H1 (cell line): Measurements from ENCODE around the gene ZSCAN1. TPM values are rescaled to one million over a fixed set of nuclear protein-coding genes. Genes with fewer than 3 reads are reported as not detected.
A peak's percentile ranks its signal among the peaks of the same experiment; 100 is the strongest.

Source experiments
- CTCF ChIA-PET: fragments of 300-600 bp; sonication (Branson Sonifier 250); formaldehyde crosslinking; loops from one replicate; lab custom pipeline; 2021; ENCODE audit not compliant: partially characterized antibody; lab: Charles Lee
- POLR2A ChIA-PET: fragments of 300-600 bp; sonication (Branson Sonifier 250); formaldehyde crosslinking; loops from one replicate; lab custom pipeline; 2021; ENCODE audit warnings: inconsistent platforms; ENCODE audit not compliant: partially characterized antibody; lab: Charles Lee
- DNase-seq, 2 experiments: peaks; one replicate each; pipeline versions ENCODE4 v3.0.0 to v3.0.0-alpha.2; 2010 to 2022; ENCODE audit warnings: low spot score in 2 of 2, low read depth in 1 of 2, mixed read lengths in 1 of 2
- FAIRE-seq: peaks from 2 replicates; lab custom pipeline; 2011; peaks lifted over from hg19 to GRCh38; lab: Jason Lieb, UNC
- H2AFZ ChIP-seq: 2 replicates; pipeline ENCODE4 v1.8.1; 2012; ENCODE audit warnings: low read length, inconsistent platforms
- H2AK5ac ChIP-seq: 2 replicates; pipeline ENCODE4 v1.6.1; 2013; ENCODE audit warnings: low read depth, low read length
- H2BK120ac ChIP-seq: replicated peaks from 2 replicates; pipeline ENCODE3; 2013; ENCODE audit warnings: low read depth, low read length, inconsistent platforms
- H2BK12ac ChIP-seq: 2 replicates; pipeline ENCODE4 v1.6.1; 2013; ENCODE audit warnings: low read depth, low read length
- H2BK15ac ChIP-seq: 2 replicates; pipeline ENCODE4 v1.6.1; 2013; ENCODE audit warnings: low read length
- H2BK20ac ChIP-seq: 2 replicates; pipeline ENCODE4 v1.6.1; 2013; ENCODE audit warnings: low read length
- H2BK5ac ChIP-seq: 2 replicates; pipeline ENCODE4 v1.6.1; 2013; ENCODE audit warnings: low read depth, low read length
- H3K14ac ChIP-seq: 2 replicates; pipeline ENCODE4 v1.6.1; 2013; ENCODE audit warnings: inconsistent platforms; ENCODE audit not compliant: insufficient read length
- H3K18ac ChIP-seq: 2 replicates; pipeline ENCODE4 v1.6.1; 2013; ENCODE audit warnings: low read length; ENCODE audit errors: extremely low read depth
- H3K23ac ChIP-seq: 2 replicates; pipeline ENCODE4 v1.6.1; 2013; ENCODE audit warnings: inconsistent platforms; ENCODE audit not compliant: insufficient read length
- H3K23me2 ChIP-seq: 2 replicates; pipeline ENCODE4 v1.6.1; 2013; ENCODE audit warnings: low read depth, low read length
- H3K27ac ChIP-seq: 2 replicates; pipeline ENCODE4 v1.6.1; 2011; ENCODE audit warnings: low read depth, low read length, inconsistent platforms
- H3K27me3 ChIP-seq, 4 experiments: replicated peaks in 1 of 4; 1 replicate in 1 of 4; 2 replicates in 3 of 4; pipeline versions ENCODE4 v1.6.1 to v1.8.1; 2011 to 2013; ENCODE audit warnings: low read length in 3 of 4, mild to moderate bottlenecking in 3 of 4, inconsistent platforms in 2 of 4, mixed read lengths in 2 of 4, moderate library complexity in 1 of 4; ENCODE audit not compliant: control insufficient read depth in 3 of 4, insufficient read depth in 3 of 4; ENCODE audit errors: extremely low read depth in 1 of 4
- H3K36me3 ChIP-seq, 4 experiments: 2 replicates each; pipeline versions ENCODE4 v1.6.1 to v1.8.1; 2011 to 2013; ENCODE audit warnings: mild to moderate bottlenecking in 4 of 4, low read length in 3 of 4, moderate library complexity in 2 of 4, control low read depth in 1 of 4, inconsistent platforms in 1 of 4; ENCODE audit not compliant: insufficient read depth in 4 of 4, control insufficient read depth in 2 of 4
- H3K4ac ChIP-seq: replicated peaks from 2 replicates; pipeline ENCODE3; 2013; ENCODE audit warnings: low read length, low read depth, mixed read lengths, inconsistent platforms; ENCODE audit not compliant: insufficient read length
- H3K4me1 ChIP-seq, 4 experiments: replicated peaks in 1 of 4; 1 replicate in 1 of 4; 2 replicates in 3 of 4; pipeline versions ENCODE4 v1.6.1 to v1.8.1; 2011 to 2013; ENCODE audit warnings: low read length in 3 of 4, inconsistent platforms in 2 of 4, mixed read lengths in 1 of 4; ENCODE audit not compliant: insufficient read depth in 4 of 4, control insufficient read depth in 3 of 4
- H3K4me2 ChIP-seq, 2 experiments: 2 replicates each; pipeline versions ENCODE4 v1.6.1 to v1.8.1; 2011 to 2013; ENCODE audit warnings: low read depth in 2 of 2, low read length in 2 of 2, control low read depth in 1 of 2, inconsistent platforms in 1 of 2, mild to moderate bottlenecking in 1 of 2; ENCODE audit not compliant: insufficient read depth in 1 of 2
- H3K4me3 ChIP-seq, 4 experiments: fragments of 200-600, 300-600 bp in 1 of 4; sonication (generic), shearing (Covaris generic), sonication (Bioruptor Twin) in 1 of 4; 2 replicates each; pipeline versions ENCODE4 v1.5.1 to v1.8.1; 2011 to 2016; ENCODE audit warnings: low read length in 4 of 4, low read depth in 3 of 4, control low read depth in 2 of 4, inconsistent platforms in 2 of 4, mild to moderate bottlenecking in 2 of 4, mixed read lengths in 1 of 4, moderate library complexity in 1 of 4; ENCODE audit not compliant: insufficient read depth in 2 of 4; ENCODE audit errors: extremely low read depth in 1 of 4
- H3K56ac ChIP-seq: replicated peaks from 2 replicates; pipeline ENCODE3; 2013; ENCODE audit warnings: low read depth, mild to moderate bottlenecking, mixed read lengths, low read length, inconsistent platforms; ENCODE audit not compliant: insufficient read length
- H3K79me1 ChIP-seq: 2 replicates; pipeline ENCODE4 v1.6.1; 2013; ENCODE audit warnings: low read depth, low read length, control low read depth
- H3K79me2 ChIP-seq, 2 experiments: 2 replicates each; pipeline versions ENCODE4 v1.6.1 to v1.8.1; 2012 to 2013; ENCODE audit warnings: low read length in 2 of 2, mild to moderate bottlenecking in 2 of 2, inconsistent platforms in 1 of 2; ENCODE audit not compliant: insufficient read depth in 2 of 2, control insufficient read depth in 1 of 2
- H3K9ac ChIP-seq, 4 experiments: replicated peaks in 1 of 4; 1 replicate in 1 of 4; 2 replicates in 3 of 4; pipeline versions ENCODE4 v1.6.1 to v1.8.1; 2011 to 2013; ENCODE audit warnings: low read depth in 3 of 4, low read length in 3 of 4, control low read depth in 2 of 4, mild to moderate bottlenecking in 2 of 4, moderate library complexity in 2 of 4, inconsistent platforms in 1 of 4; ENCODE audit errors: extremely low read depth in 1 of 4
- H3K9me3 ChIP-seq, 2 experiments: 2 replicates each; pipeline versions ENCODE4 v1.6.1 to v1.8.1; 2012 to 2013; ENCODE audit warnings: mild to moderate bottlenecking in 2 of 2, moderate library complexity in 2 of 2, control low read depth in 1 of 2, inconsistent platforms in 1 of 2, low read depth in 1 of 2, low read length in 1 of 2, mixed read lengths in 1 of 2; ENCODE audit not compliant: insufficient read depth in 2 of 2
- H4K20me1 ChIP-seq, 2 experiments: replicated peaks in 1 of 2; 2 replicates each; pipeline versions ENCODE3 to v1.8.1; 2011 to 2013; ENCODE audit warnings: inconsistent platforms in 2 of 2, low read length in 2 of 2, mild to moderate bottlenecking in 1 of 2; ENCODE audit not compliant: insufficient read depth in 2 of 2, control insufficient read depth in 1 of 2
- H4K5ac ChIP-seq: 2 replicates; pipeline ENCODE4 v1.6.1; 2013; ENCODE audit warnings: low read length, low read depth, mixed read lengths, inconsistent platforms; ENCODE audit not compliant: insufficient read length
- H4K8ac ChIP-seq: 2 replicates; pipeline ENCODE4 v1.8.0; 2013; ENCODE audit warnings: mild to moderate bottlenecking, moderate library complexity, low read length, inconsistent platforms; ENCODE audit not compliant: insufficient read depth; ENCODE audit errors: extremely low read depth
- H4K91ac ChIP-seq: replicated peaks from 2 replicates; pipeline ENCODE3; 2013; ENCODE audit warnings: low read length, mixed read lengths, inconsistent platforms; ENCODE audit not compliant: insufficient read length
- BRCA1 ChIP-seq: IDR thresholded peaks from 2 replicates; pipeline ENCODE4 v1.6.1; 2012; ENCODE audit warnings: low read depth, low read length, improper control_type of control experiment
- CEBPB ChIP-seq: IDR thresholded peaks from 2 replicates; pipeline ENCODE4 v1.6.1; 2012; ENCODE audit warnings: low read depth, low read length
- EGR1 ChIP-seq: IDR thresholded peaks from 2 replicates; pipeline ENCODE4 v1.6.1; 2011; ENCODE audit warnings: low read depth, low read length, borderline replicate concordance
- HDAC6 ChIP-seq: IDR thresholded peaks from one replicate; pipeline ENCODE4 v1.7.1; 2012; ENCODE audit warnings: low read depth, mild to moderate bottlenecking, inconsistent platforms, low read length, moderate library complexity
- JUND ChIP-seq: IDR thresholded peaks from 2 replicates; pipeline ENCODE4 v1.6.1; 2011; ENCODE audit warnings: mild to moderate bottlenecking, improper control_type of control experiment, low read length
- MAFK ChIP-seq: IDR thresholded peaks from 2 replicates; pipeline ENCODE4 v1.6.1; 2012; ENCODE audit warnings: low read depth, mild to moderate bottlenecking, improper control_type of control experiment, low read length
- POLR2AphosphoS5 ChIP-seq: IDR thresholded peaks from 2 replicates; pipeline ENCODE4 v1.6.1; 2011; ENCODE audit warnings: low read depth, low read length
- RAD21 ChIP-seq, 2 experiments: IDR thresholded peaks in 1 of 2; conservative IDR thresholded peaks in 1 of 2; 2 replicates each; pipeline ENCODE4 v1.6.1; 2011; ENCODE audit warnings: low read depth in 2 of 2, low read length in 2 of 2, improper control_type of control experiment in 1 of 2, inconsistent platforms in 1 of 2, mild to moderate bottlenecking in 1 of 2, moderate library complexity in 1 of 2
- TAF1 ChIP-seq: IDR thresholded peaks from 2 replicates; pipeline ENCODE4 v1.6.1; 2011; ENCODE audit warnings: mild to moderate bottlenecking, low read depth, low read length
- TBP ChIP-seq: IDR thresholded peaks from 2 replicates; pipeline ENCODE4 v1.6.1; 2011; ENCODE audit warnings: low read depth, low read length, improper control_type of control experiment
- TCF12 ChIP-seq: IDR thresholded peaks from 2 replicates; pipeline ENCODE4 v1.6.1; 2011; ENCODE audit warnings: low read depth, mild to moderate bottlenecking, low read length
- ZNF274 ChIP-seq: IDR thresholded peaks from 2 replicates; pipeline ENCODE4 v1.7.0; 2012; ENCODE audit warnings: low read length, borderline replicate concordance; ENCODE audit errors: extremely low read depth
- WGBS, 2 experiments: shearing (Covaris generic) in 1 of 2; methylation state at CpG; one replicate each; pipeline versions ENCODE4 v1.1.6 to v1.1.7; 2013 to 2015; ENCODE audit warnings: low lambda C conversion rate in 2 of 2, mixed read lengths in 2 of 2, inconsistent platforms in 1 of 2, low coverage in 1 of 2, missing lambda C conversion rate in 1 of 2; ENCODE audit not compliant: insufficient replicate concordance in 2 of 2, insufficient coverage in 1 of 2, insufficient read length in 1 of 2; ENCODE audit errors: extremely low coverage in 1 of 2, missing lambda C conversion rate in 1 of 2; 5-methylcytosine and 5-hydroxymethylcytosine counted together
- polyA plus RNA-seq, 7 experiments: library from polyadenylated mRNA; depleted of rRNA in 3 of 7; stranded (reverse) in 5 of 7; unstranded in 2 of 7; fragments of >200 nt in 5 of 7; fragments of 200-250 nt in 2 of 7; gene quantifications; 1 replicate in 5 of 7; 2 replicates in 1 of 7; 4 replicates in 1 of 7; pipeline versions ENCODE4 v1.2.1 to v1.2.3, GENCODE V29; 2011 to 2013; ENCODE audit warnings: missing spikeins in 2 of 7, mixed read lengths in 2 of 7
- total RNA-seq: library from RNA; stranded (reverse); fragmentation: NEBNext Ultra II Directional; extraction: Animal tissue kit (Norgen Biotek cat#: 25700); gene quantifications from 2 replicates; pipeline ENCODE4 v1.2.1, GENCODE V29; 2021

ZSCAN1 gene
- total and polyA plus RNA-seq, 2 of the 8 experiments (the other 6 are each of a cell fraction or from before 2014, with no cell fraction given) = 1.2 to 4.3 TPM

DNA sequence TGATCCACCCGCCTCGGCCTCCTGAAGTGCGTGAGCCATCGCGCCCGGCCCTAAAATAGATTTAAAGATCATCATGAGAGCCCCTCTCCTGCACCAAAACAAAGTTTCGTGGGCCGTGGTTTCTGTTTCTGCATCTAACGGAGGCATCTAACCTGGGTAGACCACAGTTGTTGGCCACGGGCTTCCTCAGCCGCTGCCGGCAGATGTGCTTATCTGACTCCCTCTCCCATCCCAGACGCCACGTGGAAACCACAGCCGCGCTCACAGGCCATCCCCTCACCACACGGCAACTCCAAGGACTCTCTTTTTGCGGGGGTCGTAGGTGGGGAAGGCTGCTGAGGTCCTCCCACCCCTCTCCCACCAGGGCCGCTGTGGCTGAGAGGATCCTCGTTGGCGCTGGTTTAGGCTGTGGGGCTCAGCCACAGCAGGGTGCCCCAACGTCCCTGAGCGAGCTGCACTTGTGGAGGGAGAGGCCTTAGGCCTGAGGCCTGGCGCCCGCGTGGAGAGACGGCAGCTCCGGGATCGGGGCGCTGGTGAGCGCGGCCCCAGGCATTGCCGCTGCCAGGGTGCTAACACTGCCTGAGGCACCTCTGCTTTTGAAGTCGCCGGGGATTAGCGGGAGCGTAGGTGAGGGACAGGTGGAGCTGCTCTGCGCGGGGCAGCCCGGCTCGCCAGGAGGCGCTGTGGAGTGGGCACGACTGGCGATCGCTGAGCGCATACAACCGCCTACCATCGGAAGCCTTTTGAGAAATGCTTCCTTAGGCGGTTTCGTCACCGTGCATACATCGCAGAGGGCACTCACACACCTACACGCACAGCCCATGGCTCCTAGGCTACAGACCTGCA lies 8.9 kb downstream of the ZSCAN1 start:
- Histone ChIP-seq H4K91ac (no peak overlapping the region), H2BK15ac (0 out of 2 replicates have a peak overlapping the region, but pooled peaks have one; percentile 88), H3K56ac (no peak overlapping the region), H3K79me2 (no peaks in the 10 kb centered on the region), H3K27ac (no peak overlapping the region), H4K20me1 (no peaks in the 10 kb centered on the region), H4K5ac (no peak overlapping the region), H3K36me3 (no peaks in the 10 kb centered on the region), H2AK5ac (no peak overlapping the region), H3K4ac (peak overlapping the region; percentile 21), H4K8ac (no peak overlapping the region), H3K9me3 (peaks cover 16 to 35% of the 10 kb centered on the region in 2 experiments), H3K79me1 (no peaks in the 10 kb centered on the region), H3K4me3 (peak overlapping the region in 2 of 4 experiments; percentile 4 to 44; a peak in 1 of 8 replicates), H2AFZ (peak overlapping the region; percentile 90), H3K9ac (no peak overlapping the region; a peak in 1 of 7 replicates), H3K27me3 (peaks cover 0 to 5% (median 4%) of the 10 kb centered on the region in 4 experiments; a peak in 3 of 7 replicates), H3K18ac (peak overlapping the region; percentile 38; the same call in 1 of the 2 replicates), H3K23me2 (peaks cover 2% of the 10 kb centered on the region; the same call in 1 of the 2 replicates), H3K23ac (no peak overlapping the region), H2BK12ac (peak overlapping the region; percentile 60; the same call in 1 of the 2 replicates), H3K4me2 (peak overlapping the region; percentile 48 to 62), H3K14ac (no peak overlapping the region), H2BK5ac (no peak overlapping the region), H2BK120ac (no peak overlapping the region), H3K4me1 (peaks cover 0 to 17% (median 11%) of the 10 kb centered on the region in 4 experiments; a peak in 6 of 7 replicates), H2BK20ac (no peak overlapping the region)
- 48% methylated on average over 53 of the region's 54 CpGs; no CpG with 5 or more reads in 1 of the 2 experiments for WGBS, 2 experiments
- FAIRE-seq = no peak
- POLR2A ChIA-PET = interaction anchor here (0.7 to 4.7 kb wide), 12 partner anchors 8 to 108 kb away, joined by 3 to 39 read pairs (median 6); partner anchors contain the start of genes ZNF135, ZNF329 and ZNF418
- CTCF ChIA-PET = interaction anchor here (0.7 to 6.7 kb wide), 18 partner anchors 8 to 115 kb away, joined by 3 to 113 read pairs (median 6); partner anchors contain the start of gene ZNF135
- DNase-seq = peak; percentile 84 to 87
- TF ChIP-seq HDAC6 (no peak), RAD21 (IDR thresholded peaks at IDR 0.05 in 1 of 2, conservative IDR thresholded peaks at IDR 0.05 in 1 of 2; ENCODE audit: low read depth in 2 of 2, low read length in 2 of 2) (peak; percentile 75 to 79), TBP (no peak; the same call in 1 of the 2 replicates), JUND (0 out of 2 replicates have a peak, but pooled peaks have one; percentile 42), MAFK (no peak), CEBPB (peak; percentile 70), ZNF274 (no peak), POLR2AphosphoS5 (no peak), BRCA1 (no peak), EGR1 (no peak), TAF1 (no peak), TCF12 (0 out of 2 replicates have a peak, but pooled peaks have one; percentile 24)
